Middle frontal gyrus (tissue), 1 donor: ENCODE data around the gene VDR.
"Not testable (repeated sequence)": the region's sequence is repeated elsewhere in the genome, so short reads cannot be mapped to it uniquely, and the experiment has no call there.

Experiments used
- DNase-seq: peaks from one replicate; pipeline ENCODE4 v3.0.0-alpha.2; 2015; ENCODE audit warnings: low spot score; ENCODE audit errors: extremely low spot score

Gene VDR

GRCh38 chr12:47814539-47815170 lies 90.1 kb downstream of the VDR start:
- no peak for DNase-seq

DNA sequence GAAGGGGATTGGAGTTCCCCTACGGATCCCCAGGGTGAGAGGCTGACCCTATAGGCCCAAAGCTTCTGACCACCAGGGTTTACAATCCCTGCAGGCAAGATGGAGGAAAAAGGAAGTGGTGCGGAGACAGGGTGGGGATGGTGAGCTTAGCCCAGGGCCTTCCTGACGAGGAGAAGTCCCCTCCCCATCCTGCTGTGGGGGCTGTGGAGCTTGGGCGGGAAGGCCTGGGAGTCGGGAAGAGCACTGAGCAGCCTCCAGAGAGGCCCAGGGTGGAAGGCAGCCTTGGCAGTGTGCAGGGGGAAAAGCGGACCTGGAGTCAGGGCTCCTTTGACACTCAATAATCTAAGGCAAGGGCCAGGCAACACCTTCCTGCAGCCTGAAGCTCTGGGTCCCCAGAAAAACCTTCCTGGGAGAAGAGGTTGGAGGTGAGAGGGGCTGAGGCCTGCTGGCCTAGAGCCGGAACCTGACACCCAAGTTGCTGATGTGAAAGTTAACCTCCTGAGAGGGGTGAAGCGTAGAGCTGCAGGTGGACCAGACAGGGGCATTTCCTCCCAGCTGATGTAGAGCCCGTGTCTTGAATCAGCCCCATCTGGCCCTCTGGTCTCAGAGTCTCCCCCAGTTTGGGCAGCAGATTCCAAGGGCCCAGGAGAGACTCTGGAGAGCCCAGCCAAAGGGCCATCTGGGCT lies 91.1 kb downstream of the VDR start:
- no peak for DNase-seq

- no peak for DNase-seq
Observed at GRCh38 chr12:47812797-47813510, 91.8 kb downstream of the VDR start.

- no peak for DNase-seq
Observed at GRCh38 chr12:47811581-47812484, 93.0 kb downstream of the VDR start.

- DNase-seq, result no peak
Observed at GRCh38 chr12:47811072-47811396, 93.8 kb downstream of the VDR start.

- not testable (repeated sequence) for DNase-seq
Observed at GRCh38 chr12:47809518-47809917, 95.3 kb downstream of the VDR start.

- no peak for DNase-seq
Observed at GRCh38 chr12:47808574-47809365, 96.0 kb downstream of the VDR start.

DNA sequence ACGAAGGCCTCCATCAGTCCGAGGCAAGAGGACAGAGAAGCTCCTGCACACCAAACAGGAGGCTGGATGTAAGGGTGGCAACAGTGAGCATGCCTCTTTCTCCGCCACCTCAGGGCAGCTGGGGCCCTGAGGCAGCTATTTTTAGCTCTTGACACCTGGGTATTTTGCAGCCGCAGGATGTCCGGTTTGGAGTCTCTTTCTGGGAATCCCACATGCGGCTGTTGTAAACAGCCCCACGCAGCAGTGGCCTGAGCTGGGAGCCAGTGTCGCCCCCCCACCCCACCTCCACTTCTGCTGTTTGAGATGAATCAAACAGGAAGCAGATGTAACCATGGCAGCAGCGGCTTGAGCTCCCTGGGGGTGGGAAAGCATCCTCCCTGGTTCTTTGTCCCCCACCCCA lies 96.7 kb downstream of the VDR start:
- DNase-seq, result no peak

GRCh38 chr12:47807338-47807737 lies 97.5 kb downstream of the VDR start:
- no peak for DNase-seq

GRCh38 chr12:47805417-47805816 lies 99.4 kb downstream of the VDR start:
- no peak for DNase-seq

GRCh38 chr12:47804171-47804570 lies 100.6 kb downstream of the VDR start:
- no peak for DNase-seq

DNA sequence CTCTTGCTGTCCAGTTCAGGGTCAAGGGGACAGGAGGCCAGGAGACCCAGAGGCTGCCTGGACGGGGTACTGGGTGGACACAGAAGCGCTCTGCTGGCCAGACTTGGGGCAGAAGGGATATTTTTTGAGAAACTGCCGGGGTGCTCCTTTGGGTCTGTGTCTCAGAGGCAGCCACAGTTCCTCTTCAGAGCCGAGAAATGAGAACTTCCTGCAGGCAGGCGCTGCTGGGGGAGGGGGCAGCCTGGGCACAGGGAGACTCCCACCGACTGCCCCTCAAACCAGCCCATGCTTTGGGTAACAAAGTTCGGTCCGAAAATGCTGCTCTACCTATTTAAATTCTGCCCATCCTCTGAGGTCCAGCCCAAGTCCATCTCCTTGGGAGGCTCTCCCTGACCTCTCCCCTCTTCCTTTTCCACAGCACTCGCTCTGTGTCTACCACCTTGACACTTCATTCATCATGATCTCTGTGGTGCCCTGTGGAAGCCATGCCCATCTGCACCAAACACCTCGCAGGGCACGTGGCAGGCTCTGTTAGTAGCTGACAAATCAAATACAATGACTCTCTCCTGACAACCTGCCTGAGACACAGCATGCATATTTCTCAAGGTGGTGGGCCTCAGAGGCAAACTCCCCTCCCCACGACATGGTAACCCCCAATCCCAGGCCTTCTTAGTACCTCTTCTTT lies 101.5 kb downstream of the VDR start:
- DNase-seq, result no peak

GRCh38 chr12:47802312-47802711 lies 102.5 kb downstream of the VDR start:
- DNase-seq, result no peak

DNA sequence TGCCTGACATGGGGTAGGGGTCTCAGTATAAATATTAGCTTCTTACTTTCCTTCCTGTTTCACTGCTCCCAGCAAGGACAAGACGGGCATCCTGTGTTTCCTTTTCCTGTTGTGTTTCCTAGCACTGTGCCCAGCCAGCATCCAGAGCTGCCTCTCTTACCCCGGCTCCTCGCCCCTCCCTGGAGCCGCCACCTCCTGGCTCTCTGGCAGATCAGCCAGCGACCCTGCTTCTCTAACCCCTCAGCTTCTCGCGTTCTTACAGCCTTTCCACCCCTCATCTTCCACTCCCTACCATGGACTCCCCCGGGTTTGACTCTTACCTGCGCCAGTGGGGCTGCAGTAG lies 102.9 kb downstream of the VDR start:
- no peak for DNase-seq

DNA sequence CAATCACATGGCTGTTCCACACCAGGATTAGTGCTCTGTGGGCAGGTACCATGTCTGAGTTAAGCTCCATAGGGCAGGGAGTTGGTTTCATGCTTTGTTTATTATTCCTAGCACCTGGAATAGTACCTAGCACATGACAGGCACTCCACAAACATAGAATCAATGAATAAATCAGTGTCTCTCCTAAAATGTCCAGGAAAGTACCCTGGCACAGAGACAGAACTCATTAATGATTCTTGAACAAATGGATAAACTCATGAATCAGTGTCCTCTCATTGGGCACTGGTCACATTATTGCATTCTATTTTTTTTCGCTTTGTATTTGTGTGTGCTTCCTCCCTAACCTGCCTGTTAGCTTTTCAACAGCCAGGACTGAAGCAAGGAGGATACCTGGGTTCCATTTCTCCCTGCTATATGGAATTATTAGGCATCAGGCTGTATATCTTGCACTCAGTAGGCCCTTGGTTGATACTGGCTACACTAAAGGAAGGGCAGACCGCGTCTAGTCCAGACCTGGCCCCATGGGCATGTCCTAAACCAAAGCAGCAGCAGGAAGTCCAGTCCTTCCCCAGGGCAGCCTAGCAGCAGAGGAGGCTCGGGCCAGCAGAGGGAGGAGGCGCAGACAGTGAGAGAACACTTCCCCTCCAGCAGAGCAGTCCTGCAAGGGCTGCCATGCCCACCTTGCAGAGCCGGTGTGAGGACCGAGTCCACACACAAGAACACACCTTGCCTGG lies 103.5 kb downstream of the VDR start:
- no peak for DNase-seq

GRCh38 chr12:47800582-47800981 lies 104.2 kb downstream of the VDR start:
- DNase-seq, result no peak

- no peak for DNase-seq
Observed at GRCh38 chr12:47799357-47799955, 105.3 kb downstream of the VDR start.

GRCh38 chr12:47798382-47798948 lies 106.3 kb downstream of the VDR start:
- no peak for DNase-seq

- no peak for DNase-seq
Observed at GRCh38 chr12:47797441-47797840, 107.4 kb downstream of the VDR start.
